MCF 10A (cell line): ENCODE data around the gene ZBTB9. TPM values are rescaled to one million over a fixed set of nuclear protein-coding genes. Genes with fewer than 3 reads are reported as not detected.

Experiments used
- BruUV-seq: library from RNA; stranded (reverse); fragments of 400-500 nt; replicated peaks from 2 replicates; lab custom pipeline; 2021; lab: Mats Ljungman, UMichigan
- CTCF ChIA-PET: fragments of 300-600 bp; sonication (Branson Sonifier 250); formaldehyde crosslinking; extraction: SDS; loops from one replicate; lab custom pipeline; 2021; ENCODE audit warnings: antibody characterized with exemption, inconsistent platforms; lab: Yijun Ruan, JAX
- POLR2A ChIA-PET: fragments of 300-600, 350-650 bp; sonication (Branson Sonifier 250); formaldehyde crosslinking; extraction: SDS; loops from one replicate; lab custom pipeline; 2020; ENCODE audit warnings: antibody characterized with exemption, inconsistent platforms; lab: Yijun Ruan, JAX
- DNase-seq: peaks from one replicate; pipeline ENCODE4 v3.0.0-alpha.2; 2018; ENCODE audit not compliant: unreplicated experiment
- H3K27ac Mint-ChIP-seq: one replicate; pipeline ENCODE4 v1.8.0; 2022; ENCODE audit warnings: mild to moderate bottlenecking, low read depth, mixed read lengths; ENCODE audit not compliant: unreplicated experiment
- H3K27me3 Mint-ChIP-seq: one replicate; pipeline ENCODE4 v1.8.0; 2022; ENCODE audit warnings: mixed read lengths; ENCODE audit not compliant: insufficient read depth, unreplicated experiment
- H3K36me3 Mint-ChIP-seq: one replicate; pipeline ENCODE4 v1.8.0; 2022; ENCODE audit warnings: mild to moderate bottlenecking, moderate library complexity, mixed read lengths; ENCODE audit not compliant: insufficient read depth, unreplicated experiment
- H3K4me1 Mint-ChIP-seq: one replicate; pipeline ENCODE4 v1.8.0; 2022; ENCODE audit warnings: mixed read lengths; ENCODE audit not compliant: insufficient read depth, unreplicated experiment
- H3K4me3 Mint-ChIP-seq: one replicate; pipeline ENCODE4 v1.8.0; 2022; ENCODE audit warnings: mild to moderate bottlenecking, moderate library complexity, mixed read lengths; ENCODE audit not compliant: unreplicated experiment
- H3K9me3 Mint-ChIP-seq: one replicate; pipeline ENCODE4 v1.8.0; 2022; ENCODE audit warnings: mixed read lengths; ENCODE audit not compliant: unreplicated experiment
- intact Hi-C: fragments of 100-400 bp; cut with micrococcal nuclease; formaldehyde crosslinking; loops from 2 replicates; pipeline ENCODE4 v1.14.1; 2022
- total RNA-seq: library from RNA; stranded (reverse); gene quantifications from 2 replicates; pipeline ENCODE4 v1.2.3, GENCODE V29; 2022
- TF ChIP-seq, protein P1 (sequence below): fragments of 200-600 bp; IDR thresholded peaks from one replicate; pipeline ENCODE4 v1.8.0; 2022; ENCODE audit warnings: antibody characterized with exemption, mild to moderate bottlenecking; ENCODE audit not compliant: unreplicated experiment

ZBTB9 gene
- total RNA-seq, 1 experiment from 2014 or later: 7.5 TPM

DNA sequence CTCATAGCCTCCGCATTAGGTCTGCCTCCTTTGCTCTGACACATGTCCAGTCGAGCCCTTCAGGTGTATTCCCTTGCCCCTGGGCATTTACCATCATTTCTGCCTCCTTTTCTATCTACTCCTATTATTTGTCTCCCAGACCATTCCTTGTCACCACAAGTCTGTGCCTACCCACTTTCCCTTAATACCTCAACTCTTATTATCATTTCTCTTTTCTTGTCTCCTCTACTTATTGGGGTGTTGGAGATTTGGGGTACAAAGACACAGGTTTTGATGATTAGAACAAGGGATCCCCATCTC, 33.1 kb upstream of the ZBTB9 start:
- BruUV-seq: no TSS peak
- TF ChIP-seq, protein P1, sequence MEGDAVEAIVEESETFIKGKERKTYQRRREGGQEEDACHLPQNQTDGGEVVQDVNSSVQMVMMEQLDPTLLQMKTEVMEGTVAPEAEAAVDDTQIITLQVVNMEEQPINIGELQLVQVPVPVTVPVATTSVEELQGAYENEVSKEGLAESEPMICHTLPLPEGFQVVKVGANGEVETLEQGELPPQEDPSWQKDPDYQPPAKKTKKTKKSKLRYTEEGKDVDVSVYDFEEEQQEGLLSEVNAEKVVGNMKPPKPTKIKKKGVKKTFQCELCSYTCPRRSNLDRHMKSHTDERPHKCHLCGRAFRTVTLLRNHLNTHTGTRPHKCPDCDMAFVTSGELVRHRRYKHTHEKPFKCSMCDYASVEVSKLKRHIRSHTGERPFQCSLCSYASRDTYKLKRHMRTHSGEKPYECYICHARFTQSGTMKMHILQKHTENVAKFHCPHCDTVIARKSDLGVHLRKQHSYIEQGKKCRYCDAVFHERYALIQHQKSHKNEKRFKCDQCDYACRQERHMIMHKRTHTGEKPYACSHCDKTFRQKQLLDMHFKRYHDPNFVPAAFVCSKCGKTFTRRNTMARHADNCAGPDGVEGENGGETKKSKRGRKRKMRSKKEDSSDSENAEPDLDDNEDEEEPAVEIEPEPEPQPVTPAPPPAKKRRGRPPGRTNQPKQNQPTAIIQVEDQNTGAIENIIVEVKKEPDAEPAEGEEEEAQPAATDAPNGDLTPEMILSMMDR: no peak
- Mint-ChIP-seq H3K4me1 (peaks cover 37% of the 10 kb centered on the region), H3K4me3 (peak overlapping the region; percentile 4), H3K27me3 (no peaks in the 10 kb centered on the region), H3K27ac (peak overlapping the region; percentile 2), H3K36me3 (peaks cover 5% of the 10 kb centered on the region), H3K9me3 (no peaks in the 10 kb centered on the region)
- ChIA-PET POLR2A (no interaction called here), CTCF (no interaction called here)
- no peak for DNase-seq
- intact Hi-C loops: loop anchor here (10.0 kb wide), 1 partner anchor 284 kb away; no protein-coding TSS in a partner anchor

DNA sequence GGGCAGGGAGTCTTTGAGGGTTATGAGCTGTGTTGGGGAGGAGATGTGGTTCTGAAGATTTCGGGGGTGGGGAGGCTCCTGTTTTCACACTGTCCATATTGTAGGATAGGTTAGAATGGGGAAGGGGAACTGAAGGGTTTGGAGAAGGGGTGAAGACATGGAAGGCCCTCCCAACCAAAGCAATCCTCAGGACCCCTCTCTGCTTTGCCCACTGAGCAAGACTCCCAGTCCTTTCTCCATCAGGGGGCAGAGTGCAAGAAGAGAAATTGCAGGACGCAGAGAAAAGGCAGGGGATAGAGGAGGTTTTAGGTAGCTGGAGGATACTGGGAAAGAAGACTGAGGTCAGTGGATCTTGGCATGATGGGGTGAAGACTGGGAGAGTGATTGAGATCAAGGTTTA, 30.6 kb upstream of the ZBTB9 start:
- CTCF ChIA-PET: interaction anchor here (0.6 to 0.7 kb wide), 2 partner anchors 18 to 1534 kb away, joined by 3 to 5 read pairs; no protein-coding TSS in a partner anchor
- intact Hi-C loops: loop anchor here (10.0 kb wide), 1 partner anchor 281 kb away; no protein-coding TSS in a partner anchor

DNA sequence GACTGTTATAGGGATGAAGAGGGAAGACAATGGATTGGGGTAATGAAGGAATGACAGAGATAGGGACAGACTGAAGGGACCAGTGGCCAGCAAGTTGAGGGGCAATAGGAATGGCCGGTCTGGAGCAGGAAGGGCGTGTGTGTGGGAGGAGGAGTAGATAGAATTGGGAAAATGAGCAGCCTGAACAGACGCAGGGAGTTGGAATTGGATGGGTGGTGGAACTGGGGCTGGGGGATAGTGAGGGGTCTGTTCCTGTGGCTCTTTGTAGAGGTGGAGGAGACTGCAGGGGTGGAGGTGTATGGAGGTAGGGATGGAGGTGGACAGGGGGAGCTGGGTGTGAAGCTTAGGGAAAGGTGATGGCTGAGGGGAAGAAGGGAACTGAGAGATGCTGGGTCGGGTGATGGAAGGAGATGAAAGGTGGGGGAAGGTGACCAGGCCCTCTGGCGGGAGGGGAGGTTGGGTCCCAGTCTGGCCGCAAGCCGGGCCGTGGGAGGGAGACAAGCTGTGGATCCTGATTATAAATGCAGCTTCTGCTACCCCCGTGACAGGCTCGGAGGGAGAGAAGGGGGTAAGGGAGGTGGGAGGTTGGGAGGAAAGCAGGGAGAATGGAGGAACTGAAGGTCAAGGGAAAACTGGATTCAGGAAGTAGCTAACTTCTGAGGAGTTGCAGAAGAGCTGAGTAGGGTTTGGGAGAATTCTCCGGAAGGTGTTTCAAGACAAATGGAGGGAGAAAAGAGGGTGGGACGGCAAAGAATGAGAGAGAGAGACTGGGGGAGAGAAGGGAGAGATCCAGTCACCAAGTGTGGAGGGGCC, 29.3 kb upstream of the ZBTB9 start:
- TSS peak; percentile 89 for BruUV-seq
- Mint-ChIP-seq H3K27me3 (no peaks in the 10 kb centered on the region), H3K27ac (peak overlapping the region; percentile 85), H3K9me3 (no peaks in the 10 kb centered on the region), H3K4me3 (peak overlapping the region; percentile 97), H3K4me1 (peaks cover 54% of the 10 kb centered on the region), H3K36me3 (no peaks in the 10 kb centered on the region)
- intact Hi-C loops: loop anchor here (1.0 to 10.0 kb wide), 3 partner anchors 34 to 280 kb away; partner anchors contain the start of genes KIFC1 and RGL2
- TF ChIP-seq, protein P1: no peak
- no peak for DNase-seq
- ChIA-PET POLR2A (interaction anchor here (0.5 to 3.2 kb wide), 23 partner anchors 8 to 1690 kb away, joined by 3 to 35 read pairs (median 5); partner anchors contain the start of genes BAK1, CUTA, HSD17B8 and PFDN6), CTCF (interaction anchor here (0.6 to 1.3 kb wide), 10 partner anchors 11 to 143 kb away, joined by 3 to 6 read pairs (median 4); no protein-coding TSS in a partner anchor)

More for the DNA sequence above, 30.6 kb upstream of the ZBTB9 start:
- no TSS peak for BruUV-seq
- peak overlapping the region; percentile 85 for H3K27ac Mint-ChIP-seq
- POLR2A ChIA-PET: interaction anchor here (1.4 to 3.2 kb wide), 4 partner anchors 13 to 124 kb away, joined by 4 to 35 read pairs (median 6); partner anchors contain the start of gene PHF1
- H3K27me3 Mint-ChIP-seq: no peaks in the 10 kb centered on the region
- H3K4me1 Mint-ChIP-seq: peaks cover 42% of the 10 kb centered on the region
- no peak for DNase-seq
- H3K9me3 Mint-ChIP-seq: no peaks in the 10 kb centered on the region
- TF ChIP-seq, protein P1: no peak
- no peaks in the 10 kb centered on the region for H3K36me3 Mint-ChIP-seq
- peak overlapping the region; percentile 97 for H3K4me3 Mint-ChIP-seq
